ENCODE data around the gene PASK. TPM values are rescaled to one million over a fixed set of nuclear protein-coding genes. Genes with fewer than 3 reads are reported as not detected.

Gene PASK
- polyA plus RNA-seq, 1 donor (not counting 4 experiments of a cell fraction or from before 2014, with no cell fraction given) = 4.3 TPM

DNA sequence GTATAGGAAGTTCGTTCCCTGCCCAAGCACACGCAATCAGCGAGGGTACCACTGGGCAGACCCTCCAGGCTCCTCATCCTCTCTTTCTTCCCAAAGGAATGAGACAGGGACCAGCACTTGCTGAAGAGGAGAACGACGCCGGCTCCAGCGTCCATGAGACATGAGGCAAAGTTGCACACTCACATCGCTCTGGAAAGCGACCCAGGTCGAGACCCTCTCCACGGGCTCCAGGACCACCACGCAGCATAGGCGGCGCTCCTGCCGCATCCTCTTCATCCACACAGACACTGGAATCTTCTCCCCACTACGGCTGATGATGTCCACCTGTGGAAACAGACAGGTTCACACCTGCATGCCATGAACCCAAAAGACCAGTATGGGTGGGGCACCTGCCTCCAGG lies 10.8 kb downstream of the PASK start:
- H2AFZ ChIP-seq (ENCODE audit: control insufficient read depth, low read length) = no peak overlapping the region
- TF ChIP-seq EZH2 (IDR thresholded peaks at IDR 0.05; ENCODE audit: low read length) = no peak
- TF ChIP-seq, protein P1, sequence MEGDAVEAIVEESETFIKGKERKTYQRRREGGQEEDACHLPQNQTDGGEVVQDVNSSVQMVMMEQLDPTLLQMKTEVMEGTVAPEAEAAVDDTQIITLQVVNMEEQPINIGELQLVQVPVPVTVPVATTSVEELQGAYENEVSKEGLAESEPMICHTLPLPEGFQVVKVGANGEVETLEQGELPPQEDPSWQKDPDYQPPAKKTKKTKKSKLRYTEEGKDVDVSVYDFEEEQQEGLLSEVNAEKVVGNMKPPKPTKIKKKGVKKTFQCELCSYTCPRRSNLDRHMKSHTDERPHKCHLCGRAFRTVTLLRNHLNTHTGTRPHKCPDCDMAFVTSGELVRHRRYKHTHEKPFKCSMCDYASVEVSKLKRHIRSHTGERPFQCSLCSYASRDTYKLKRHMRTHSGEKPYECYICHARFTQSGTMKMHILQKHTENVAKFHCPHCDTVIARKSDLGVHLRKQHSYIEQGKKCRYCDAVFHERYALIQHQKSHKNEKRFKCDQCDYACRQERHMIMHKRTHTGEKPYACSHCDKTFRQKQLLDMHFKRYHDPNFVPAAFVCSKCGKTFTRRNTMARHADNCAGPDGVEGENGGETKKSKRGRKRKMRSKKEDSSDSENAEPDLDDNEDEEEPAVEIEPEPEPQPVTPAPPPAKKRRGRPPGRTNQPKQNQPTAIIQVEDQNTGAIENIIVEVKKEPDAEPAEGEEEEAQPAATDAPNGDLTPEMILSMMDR (optimal IDR thresholded peaks at IDR 0.05 in 1 of 3, IDR thresholded peaks at IDR 0.05 in 1 of 3, conservative IDR thresholded peaks at IDR 0.05 in 1 of 3; ENCODE audit: extremely low read depth in 1 of 3, insufficient read depth in 2 of 3, low read length in 3 of 3) = no peak
- H3K9me3 ChIP-seq (ENCODE audit: control insufficient read depth, low read depth, low read length) = no peaks in the 10 kb centered on the region
- no peaks in the 10 kb centered on the region for H3K79me2 ChIP-seq (ENCODE audit: control insufficient read depth, insufficient read depth, low read length)
- dilution Hi-C loops (cut with MboI; ENCODE audit: extremely low pct_ligation_motif_present, low sequenced_read_pairs) = no loop called here
- no peaks in the 10 kb centered on the region for H3K4me1 ChIP-seq (ENCODE audit: control insufficient read depth, extremely low read depth, insufficient read depth, low read length)
- H3K9ac ChIP-seq (ENCODE audit: control insufficient read depth, extremely low read depth, insufficient read depth, low read length) = no peak overlapping the region
- no peak overlapping the region for H3K4me2 ChIP-seq (ENCODE audit: control insufficient read depth, extremely low read depth, insufficient read depth, low read depth, low read length)
- no peaks in the 10 kb centered on the region for H4K20me1 ChIP-seq (ENCODE audit: control insufficient read depth, extremely low read depth, insufficient read depth, low read length)
- no peak for FAIRE-seq
- H3K9me1 ChIP-seq (ENCODE audit: control insufficient read depth, extremely low read depth, insufficient read depth, low read length) = no peaks in the 10 kb centered on the region
- H3K27me3 ChIP-seq (ENCODE audit: control insufficient read depth, extremely low read depth, insufficient read depth, low read length) = no peaks in the 10 kb centered on the region
- H3K36me3 ChIP-seq (ENCODE audit: control insufficient read depth in 2 of 2, extremely low read depth in 1 of 2, insufficient read depth in 2 of 2, low read length in 2 of 2) = peaks cover 0 to 2% of the 10 kb centered on the region in 2 experiments
- H3K27ac ChIP-seq (ENCODE audit: control insufficient read depth, insufficient read depth, low read length) = no peak overlapping the region
- H3K4me3 ChIP-seq (ENCODE audit: control insufficient read depth in 2 of 3, extremely low read depth in 1 of 3, insufficient read depth in 2 of 3, low read depth in 1 of 3, low read length in 3 of 3) = no peak overlapping the region
- no peak for DNase-seq (ENCODE audit: low read depth, low spot score)

DNA sequence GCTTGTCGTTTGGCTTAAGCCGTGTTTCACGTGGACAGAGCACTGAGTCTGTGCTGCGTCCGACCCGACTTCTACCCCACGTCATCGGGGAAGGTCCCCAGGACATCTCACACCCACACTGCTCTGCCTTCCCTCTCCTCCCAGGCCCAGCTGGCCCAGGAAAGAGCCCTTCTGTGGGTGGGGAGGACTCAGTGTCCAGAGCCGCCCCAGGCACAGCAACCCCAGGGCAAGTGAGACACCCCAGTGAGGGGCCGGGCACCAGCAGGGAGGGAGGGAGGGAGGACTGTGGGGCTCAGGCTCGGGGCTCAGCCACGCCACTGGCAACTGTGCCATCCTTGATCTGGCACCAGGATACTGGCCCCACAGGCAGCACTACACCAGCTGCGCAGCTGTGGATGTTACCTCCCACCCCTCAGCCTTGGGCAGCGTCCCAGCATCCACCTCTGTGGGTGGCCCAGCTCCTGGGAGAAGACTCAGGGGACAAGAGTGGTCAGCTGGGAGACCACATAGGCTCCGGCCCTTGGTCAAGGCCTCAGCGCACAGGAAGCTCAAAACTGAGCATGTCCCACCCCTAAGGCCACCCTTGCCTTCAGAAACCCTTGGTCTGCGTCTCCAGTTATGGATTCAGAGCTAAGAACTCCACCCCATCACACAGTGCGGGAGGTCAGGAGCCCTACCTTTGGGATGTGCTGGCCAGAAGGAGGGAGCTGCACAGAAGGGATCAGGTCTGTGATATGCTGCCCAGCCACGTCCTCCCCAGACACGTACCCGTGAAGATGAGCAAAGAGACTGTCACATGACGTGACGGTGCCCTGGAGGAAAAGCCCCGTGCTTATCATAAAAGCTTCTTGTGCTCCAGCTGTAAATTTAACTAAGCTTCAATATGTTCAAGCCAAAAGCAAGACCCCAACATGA lies 11.7 kb downstream of the PASK start:
- Histone ChIP-seq H3K4me2 (ENCODE audit: control insufficient read depth, extremely low read depth, insufficient read depth, low read depth, low read length) (no peak overlapping the region), H3K36me3 (ENCODE audit: control insufficient read depth in 2 of 2, extremely low read depth in 1 of 2, insufficient read depth in 2 of 2, low read length in 2 of 2) (peaks cover 0 to 2% of the 10 kb centered on the region in 2 experiments), H3K9me3 (ENCODE audit: control insufficient read depth, low read depth, low read length) (no peaks in the 10 kb centered on the region), H3K4me1 (ENCODE audit: control insufficient read depth, extremely low read depth, insufficient read depth, low read length) (no peaks in the 10 kb centered on the region), H3K4me3 (ENCODE audit: control insufficient read depth in 2 of 3, extremely low read depth in 1 of 3, insufficient read depth in 2 of 3, low read depth in 1 of 3, low read length in 3 of 3) (no peak overlapping the region), H3K27ac (ENCODE audit: control insufficient read depth, insufficient read depth, low read length) (no peak overlapping the region), H2AFZ (ENCODE audit: control insufficient read depth, low read length) (no peak overlapping the region), H3K9me1 (ENCODE audit: control insufficient read depth, extremely low read depth, insufficient read depth, low read length) (no peaks in the 10 kb centered on the region), H4K20me1 (ENCODE audit: control insufficient read depth, extremely low read depth, insufficient read depth, low read length) (no peaks in the 10 kb centered on the region), H3K27me3 (ENCODE audit: control insufficient read depth, extremely low read depth, insufficient read depth, low read length) (no peaks in the 10 kb centered on the region), H3K79me2 (ENCODE audit: control insufficient read depth, insufficient read depth, low read length) (no peaks in the 10 kb centered on the region), H3K9ac (ENCODE audit: control insufficient read depth, extremely low read depth, insufficient read depth, low read length) (no peak overlapping the region)
- TF ChIP-seq, protein P1 (optimal IDR thresholded peaks at IDR 0.05 in 1 of 3, IDR thresholded peaks at IDR 0.05 in 1 of 3, conservative IDR thresholded peaks at IDR 0.05 in 1 of 3; ENCODE audit: extremely low read depth in 1 of 3, insufficient read depth in 2 of 3, low read length in 3 of 3) = no peak
- TF ChIP-seq EZH2 (IDR thresholded peaks at IDR 0.05; ENCODE audit: low read length) = no peak
- DNase-seq (ENCODE audit: low read depth, low spot score) (no peak), FAIRE-seq (no peak)
- dilution Hi-C loops (cut with MboI; ENCODE audit: extremely low pct_ligation_motif_present, low sequenced_read_pairs) = no loop called here
